GM13976 (cell line): ENCODE results near the gene NTM.
"Not testable (repeated sequence)": the region's sequence is repeated elsewhere in the genome, so short reads cannot be mapped to it uniquely, and the experiment has no call there.

Source experiments
- DNase-seq: peaks from one replicate; pipeline ENCODE4 v3.0.0; 2012; ENCODE audit warnings: low spot score
- in situ Hi-C: fragments of 300-500 bp; cut with MboI; formaldehyde crosslinking; loops from one replicate; pipeline ENCODE4 v1.12.0; 2022; ENCODE audit warnings: low sequenced_read_pairs, mixed read lengths, inconsistent platforms; ENCODE audit not compliant: unreplicated experiment
- TF ChIP-seq, protein P1 (sequence below): IDR thresholded peaks from 2 replicates; pipeline ENCODE4 v1.5.1; 2012; ENCODE audit warnings: borderline replicate concordance, mild to moderate bottlenecking; ENCODE audit not compliant: insufficient read depth; ENCODE audit errors: extremely low read depth, missing control alignments, control extremely low read depth

Gene NTM

GRCh38 chr11:132318421-132319157 is 948.2 kb downstream of the NTM start:
- in situ Hi-C loops, result no loop called here
- DNase-seq, result no peak
- TF ChIP-seq, protein P1, sequence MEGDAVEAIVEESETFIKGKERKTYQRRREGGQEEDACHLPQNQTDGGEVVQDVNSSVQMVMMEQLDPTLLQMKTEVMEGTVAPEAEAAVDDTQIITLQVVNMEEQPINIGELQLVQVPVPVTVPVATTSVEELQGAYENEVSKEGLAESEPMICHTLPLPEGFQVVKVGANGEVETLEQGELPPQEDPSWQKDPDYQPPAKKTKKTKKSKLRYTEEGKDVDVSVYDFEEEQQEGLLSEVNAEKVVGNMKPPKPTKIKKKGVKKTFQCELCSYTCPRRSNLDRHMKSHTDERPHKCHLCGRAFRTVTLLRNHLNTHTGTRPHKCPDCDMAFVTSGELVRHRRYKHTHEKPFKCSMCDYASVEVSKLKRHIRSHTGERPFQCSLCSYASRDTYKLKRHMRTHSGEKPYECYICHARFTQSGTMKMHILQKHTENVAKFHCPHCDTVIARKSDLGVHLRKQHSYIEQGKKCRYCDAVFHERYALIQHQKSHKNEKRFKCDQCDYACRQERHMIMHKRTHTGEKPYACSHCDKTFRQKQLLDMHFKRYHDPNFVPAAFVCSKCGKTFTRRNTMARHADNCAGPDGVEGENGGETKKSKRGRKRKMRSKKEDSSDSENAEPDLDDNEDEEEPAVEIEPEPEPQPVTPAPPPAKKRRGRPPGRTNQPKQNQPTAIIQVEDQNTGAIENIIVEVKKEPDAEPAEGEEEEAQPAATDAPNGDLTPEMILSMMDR, result no peak

DNA sequence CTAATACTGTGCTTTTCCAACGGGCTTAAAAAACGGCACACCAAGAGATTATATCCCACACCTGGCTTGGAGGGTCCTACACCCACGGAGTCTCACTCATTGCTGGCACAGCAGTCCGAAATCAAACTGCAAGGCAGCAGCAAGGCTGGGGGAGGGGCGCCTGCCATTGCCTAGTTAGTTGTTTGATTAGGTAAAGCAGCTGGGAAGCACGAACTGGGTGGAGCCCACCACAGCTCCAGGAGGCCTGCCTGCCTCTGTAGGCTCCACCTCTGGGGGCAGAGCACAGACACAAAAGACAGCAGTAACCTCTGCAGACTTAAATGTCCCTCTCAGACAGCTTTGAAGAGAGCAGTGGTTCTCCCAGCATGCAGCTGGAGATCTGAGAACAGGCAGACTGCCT is 949.0 kb downstream of the NTM start:
- in situ Hi-C loops, DNase-seq: not testable (repeated sequence)

- in situ Hi-C loops, result no loop called here
- DNase-seq, result no peak
- TF ChIP-seq, protein P1, result no peak
These were observed 960.1 kb downstream of the NTM start for GRCh38 chr11:132330515-132330914.

DNA sequence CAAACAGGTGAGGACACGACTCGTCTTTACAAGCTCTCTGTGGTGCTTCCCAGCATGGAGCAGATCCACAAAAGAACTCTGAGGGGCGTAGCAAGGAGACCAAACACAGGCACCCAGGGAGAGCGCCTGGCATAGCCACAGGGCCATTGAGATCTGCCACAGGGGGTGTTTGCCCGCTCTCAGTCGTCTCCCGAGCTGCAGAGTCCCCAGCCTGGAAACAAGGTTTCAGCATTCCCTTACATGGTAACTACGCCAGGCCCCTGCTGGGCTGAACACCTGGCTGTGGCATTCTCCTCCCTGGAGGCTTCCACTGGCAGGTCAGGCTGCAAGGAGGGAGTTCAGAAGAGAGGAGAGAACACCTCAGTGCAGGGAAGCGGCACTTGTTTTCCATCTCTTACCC is 962.1 kb downstream of the NTM start:
- no peak for DNase-seq
- in situ Hi-C loops, result no loop called here
- TF ChIP-seq, protein P1, result no peak

DNA sequence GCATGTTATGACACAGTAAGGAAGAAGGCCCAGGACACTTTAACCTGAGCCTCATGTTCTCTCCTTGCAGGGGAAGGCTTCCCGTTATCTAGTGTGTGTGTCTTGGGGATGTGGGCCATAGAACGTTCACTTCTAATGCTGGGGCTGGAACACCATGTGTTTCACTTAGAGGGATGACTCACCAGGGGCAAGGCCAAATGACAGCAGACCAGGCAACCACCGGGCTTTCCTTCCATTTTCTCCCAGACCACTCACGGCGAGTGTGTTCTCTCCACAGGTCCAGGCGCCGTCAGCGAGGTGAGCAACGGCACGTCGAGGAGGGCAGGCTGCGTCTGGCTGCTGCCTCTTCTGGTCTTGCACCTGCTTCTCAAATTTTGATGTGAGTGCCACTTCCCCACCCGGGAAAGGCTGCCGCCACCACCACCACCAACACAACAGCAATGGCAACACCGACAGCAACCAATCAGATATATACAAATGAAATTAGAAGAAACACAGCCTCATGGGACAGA is 964.4 kb downstream of the NTM start:
- TF ChIP-seq, protein P1, result no peak
- in situ Hi-C loops, result no loop called here
- DNase-seq, result no peak

GRCh38 chr11:132335311-132335710 is 964.9 kb downstream of the NTM start:
- in situ Hi-C loops, result no loop called here
- TF ChIP-seq, protein P1, result no peak
- no peak for DNase-seq

DNA sequence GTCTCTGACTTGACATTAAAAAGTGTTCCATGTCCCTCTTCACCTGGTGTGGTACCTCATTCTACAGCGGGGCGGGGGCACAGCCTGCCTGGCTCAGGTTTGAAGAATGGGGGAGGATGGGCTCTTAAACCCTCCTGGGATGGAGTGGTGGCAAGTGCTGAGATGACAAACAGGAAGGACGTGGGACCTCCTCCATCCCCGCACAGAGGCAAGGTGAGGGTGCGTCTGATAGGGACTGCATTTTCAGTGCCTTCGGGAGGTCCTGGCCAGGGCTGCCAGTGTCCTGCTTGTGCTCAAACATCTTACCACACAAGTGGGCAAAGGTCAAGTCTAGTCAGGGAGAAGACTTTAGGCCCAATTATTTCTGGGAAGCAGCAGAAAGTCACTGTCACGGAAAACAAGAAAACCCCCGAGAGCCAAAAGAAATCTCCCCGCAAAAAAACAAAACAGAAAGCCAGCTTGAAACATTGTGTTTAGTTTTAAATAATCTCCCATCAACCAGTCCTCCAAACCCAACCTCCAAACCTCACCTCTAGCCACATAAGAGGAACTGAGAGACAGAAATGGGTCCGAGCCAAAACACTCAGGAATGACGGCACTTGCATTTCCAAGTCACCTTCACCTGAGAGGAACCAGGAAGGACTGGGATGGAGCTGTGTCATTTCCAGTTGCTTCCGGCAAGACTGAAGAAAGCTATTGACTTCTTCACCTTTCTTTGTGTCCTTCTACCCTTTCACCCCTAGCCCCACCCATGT is 966.5 kb downstream of the NTM start:
- TF ChIP-seq, protein P1, result no peak
- no peak for DNase-seq
- in situ Hi-C loops, result no loop called here
